Neural cell (in vitro differentiated cells): Measurements from ENCODE around the gene RNF215.

Source experiments
- CTCF ChIP-seq: fragments of 450-650 bp; IDR thresholded peaks from 2 replicates; pipeline ENCODE4 v1.5.1; 2014; ENCODE audit warnings: antibody characterized with exemption, mild to moderate bottlenecking, moderate library complexity; ENCODE audit not compliant: poor library complexity, severe bottlenecking
- EP300 ChIP-seq: fragments of 450-650 bp; conservative IDR thresholded peaks from 2 replicates; pipeline ENCODE4 v1.6.1; 2014; ENCODE audit warnings: antibody characterized with exemption, mild to moderate bottlenecking, moderate library complexity; ENCODE audit not compliant: poor library complexity, severe bottlenecking
- EZH2 ChIP-seq: fragments of 200-600, 300-800 bp; shearing (Covaris generic), sonication (generic); IDR thresholded peaks from 2 replicates; pipeline ENCODE4 v1.6.1; 2014; ENCODE audit warnings: antibody characterized with exemption, low read length, borderline replicate concordance, mild to moderate bottlenecking; ENCODE audit not compliant: insufficient read depth, poor library complexity, severe bottlenecking

- no peak for TF ChIP-seq CTCF
- TF ChIP-seq EP300 = no peak
- no peak for TF ChIP-seq EZH2
Observed at GRCh38 chr22:30334646-30335045, 52.6 kb downstream of the RNF215 start.
